GM19043 (cell line): ENCODE measurements around the gene PANK3.
"Not testable (repeated sequence)": the region's sequence is repeated elsewhere in the genome, so short reads cannot be mapped to it uniquely, and the experiment has no call there.

ENCODE experiments used
- ATAC-seq: cut with Tn5 transposase; IDR thresholded peaks from one replicate; pipeline ENCODE4 v1.9.1; 2021; ENCODE audit warnings: low read depth; ENCODE audit not compliant: unreplicated experiment

The PANK3 gene

DNA sequence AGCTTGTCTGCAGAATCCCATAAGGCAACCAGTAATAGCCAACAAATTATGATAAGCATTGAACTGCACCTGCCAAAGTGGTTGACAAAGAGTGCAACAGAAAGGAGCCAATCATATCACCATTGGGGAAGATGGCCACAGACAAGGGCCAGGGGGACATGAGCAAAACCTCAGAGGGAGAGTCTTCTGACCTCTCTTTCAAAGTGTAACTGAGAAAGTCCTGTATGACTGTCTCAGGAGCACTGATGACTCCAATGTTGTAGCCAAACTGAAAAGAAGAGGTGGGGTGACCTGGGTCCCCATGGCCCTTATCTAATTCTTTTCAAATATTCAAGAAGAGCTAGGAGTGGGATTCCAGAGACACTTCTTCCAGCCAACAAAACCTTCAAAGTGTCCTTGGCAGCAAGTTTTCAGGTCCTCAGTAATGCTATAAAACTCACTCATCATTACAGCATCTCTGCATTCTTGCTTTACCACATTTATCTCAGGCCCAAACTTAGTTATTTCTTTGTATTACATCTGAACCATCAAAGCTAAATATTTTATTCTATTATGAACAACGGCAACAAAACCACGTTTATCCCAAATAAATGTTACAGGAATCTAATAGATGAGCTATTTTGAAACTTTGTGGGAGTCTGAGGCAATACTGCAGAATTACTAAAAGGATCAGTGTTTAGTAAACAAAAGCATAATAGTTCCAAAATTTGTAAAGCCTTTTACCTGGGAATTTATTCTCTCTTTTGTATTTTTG, 25.6 kb downstream of the PANK3 start:
- ATAC-seq = no peak

DNA sequence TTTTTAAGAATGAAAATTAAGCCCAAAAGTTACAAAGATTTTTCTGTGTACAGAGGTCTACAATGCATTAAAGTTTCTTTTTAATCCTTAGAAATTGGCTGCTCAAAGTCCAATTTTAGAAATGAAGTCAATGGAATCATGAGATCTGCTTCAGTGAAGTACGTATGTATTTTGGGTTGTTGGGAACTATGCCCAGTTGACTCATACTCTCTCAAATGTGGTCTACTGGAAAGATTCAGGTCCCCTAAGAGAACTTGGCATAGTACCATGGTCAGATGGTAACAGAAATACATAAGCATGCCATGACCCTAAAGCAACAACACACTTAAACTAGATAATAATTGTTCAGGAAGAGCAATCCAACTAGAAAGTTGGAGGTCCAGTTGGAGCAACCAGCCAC, 27.0 kb downstream of the PANK3 start:
- no peak for ATAC-seq

DNA sequence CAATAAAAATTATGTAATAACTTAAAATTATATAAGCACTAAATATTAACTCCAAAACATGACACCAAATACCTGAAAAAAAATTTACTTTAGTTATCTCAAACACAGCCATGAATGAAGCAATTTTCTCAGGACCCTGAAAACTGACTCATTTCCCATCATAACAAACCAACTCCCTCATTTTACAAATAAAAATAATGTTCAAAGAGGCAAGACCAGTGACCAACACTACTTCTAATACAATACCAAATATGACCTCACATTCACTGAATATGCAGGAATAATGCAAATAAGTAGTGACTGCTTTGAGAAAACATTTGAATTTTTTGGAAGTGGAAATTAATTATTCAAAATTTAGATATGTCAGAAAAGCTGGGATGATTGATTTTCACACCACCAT, 28.5 kb downstream of the PANK3 start:
- no peak for ATAC-seq

DNA sequence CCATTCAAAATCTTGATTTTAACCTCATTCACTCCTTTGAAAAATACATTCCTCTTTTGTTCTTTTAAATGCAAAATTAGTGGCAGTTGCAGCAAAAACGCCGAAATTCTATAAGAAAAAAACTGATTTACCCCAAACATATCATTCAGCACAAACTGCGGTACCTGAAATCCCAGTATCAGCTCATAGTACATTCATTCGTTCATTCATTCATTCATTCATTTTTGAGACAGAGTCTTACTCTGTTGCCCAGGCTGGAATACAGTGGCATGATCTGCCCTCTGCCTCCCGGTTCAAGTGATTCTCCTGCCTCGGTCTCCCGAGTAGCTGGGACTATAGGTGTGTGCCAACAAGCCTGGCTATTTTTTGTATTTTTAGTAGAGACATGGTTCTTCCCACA, 29.6 kb downstream of the PANK3 start:
- no peak for ATAC-seq

DNA sequence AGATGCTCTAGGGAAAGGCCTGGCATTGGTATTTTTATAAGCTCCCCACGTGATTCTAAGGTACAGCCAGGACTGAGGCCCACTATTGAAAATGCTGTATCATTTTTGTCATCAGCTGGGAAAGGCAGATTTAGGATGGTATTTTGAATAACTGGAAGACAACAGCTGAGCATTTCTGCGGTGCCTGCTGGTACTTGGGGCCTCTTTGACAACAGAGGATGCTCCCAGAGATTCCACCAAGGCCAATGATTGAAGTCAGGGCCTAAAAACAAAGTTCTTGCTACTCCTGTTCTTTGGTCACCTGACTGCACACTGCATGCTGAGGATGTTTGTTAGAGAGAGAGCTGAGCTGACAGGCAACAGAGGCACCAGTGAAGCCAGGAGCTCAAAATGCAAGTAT, 42.0 kb downstream of the PANK3 start:
- ATAC-seq = no peak

DNA sequence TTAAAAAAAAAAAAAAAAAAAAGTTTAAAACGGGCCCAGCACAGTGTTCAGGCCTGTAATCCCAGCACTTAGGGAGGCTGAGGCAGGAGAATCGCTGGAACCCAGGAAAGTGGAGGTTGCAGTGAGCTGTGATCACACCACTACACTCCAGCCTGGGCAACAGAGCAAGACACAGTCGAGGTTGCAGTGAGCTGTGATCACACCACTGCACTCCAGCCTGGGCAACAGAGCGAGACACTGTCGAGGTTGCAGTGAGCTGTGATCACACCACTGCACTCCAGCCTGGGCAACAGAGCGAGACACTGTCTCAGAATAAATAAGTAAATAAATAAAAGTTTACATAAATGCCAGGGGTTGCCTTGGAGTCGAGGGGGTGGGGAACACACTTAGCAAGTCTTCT, 44.8 kb downstream of the PANK3 start:
- ATAC-seq = not testable (repeated sequence)

DNA sequence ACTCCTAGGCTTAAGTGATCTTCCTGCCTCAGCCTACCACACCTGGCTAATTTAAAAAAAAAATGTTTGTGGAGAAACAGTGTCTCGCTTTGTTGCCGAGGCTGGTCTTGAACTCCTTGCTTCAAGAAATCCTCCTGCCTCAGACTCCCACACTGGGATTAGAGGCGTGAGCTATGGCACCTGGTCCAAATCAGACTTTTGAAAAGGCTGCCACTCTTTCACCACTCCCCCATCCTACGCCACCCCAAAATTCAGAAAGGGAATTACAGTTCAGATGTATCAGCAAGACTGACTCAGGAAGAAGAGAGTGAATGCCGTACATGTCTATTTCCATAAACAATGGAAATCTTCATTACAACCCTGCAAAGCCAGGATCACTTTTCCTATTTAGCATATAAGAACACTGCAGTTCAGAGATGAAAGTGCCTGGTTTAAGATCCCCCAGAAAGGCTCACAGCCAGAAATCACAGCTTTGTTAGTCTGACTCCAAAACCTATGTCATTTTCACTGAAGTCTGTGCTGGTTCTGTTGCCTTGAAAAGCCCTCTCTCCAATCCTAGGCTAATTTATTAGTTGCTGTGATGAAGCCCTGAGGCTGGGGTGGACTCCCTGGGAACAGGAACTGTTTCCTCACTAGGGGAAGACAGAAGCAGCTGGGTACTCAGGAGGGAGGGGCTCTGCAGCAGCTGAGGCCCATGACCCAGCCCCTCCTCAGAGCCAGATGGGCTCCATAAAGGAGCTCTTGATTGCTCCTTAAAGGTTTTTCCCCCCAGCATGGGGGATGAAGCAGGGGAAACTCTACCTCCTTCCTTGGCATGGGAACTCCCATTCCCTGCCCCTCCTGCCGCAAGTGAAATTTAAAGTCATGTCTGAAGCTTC, 46.9 kb downstream of the PANK3 start:
- no peak for ATAC-seq

DNA sequence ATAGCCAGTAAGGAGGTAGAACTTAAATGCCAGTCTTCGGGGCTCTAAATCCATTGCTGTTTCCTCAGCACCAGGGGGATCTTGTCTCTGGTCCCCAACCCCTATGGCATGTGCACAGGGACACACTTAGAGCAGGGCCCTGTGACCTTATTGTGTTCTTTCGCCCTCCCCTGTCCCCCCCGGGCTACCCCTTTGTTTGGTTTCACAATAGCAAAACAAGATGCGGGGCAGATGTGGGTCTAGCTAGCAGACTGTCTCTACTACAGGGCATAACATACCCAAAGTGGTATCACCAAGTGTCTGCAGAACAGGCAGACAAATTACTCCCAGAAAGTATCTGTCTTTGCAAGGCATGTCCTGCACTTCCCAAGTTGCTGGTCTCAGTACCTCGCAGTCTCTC, 48.0 kb downstream of the PANK3 start:
- ATAC-seq = no peak

DNA sequence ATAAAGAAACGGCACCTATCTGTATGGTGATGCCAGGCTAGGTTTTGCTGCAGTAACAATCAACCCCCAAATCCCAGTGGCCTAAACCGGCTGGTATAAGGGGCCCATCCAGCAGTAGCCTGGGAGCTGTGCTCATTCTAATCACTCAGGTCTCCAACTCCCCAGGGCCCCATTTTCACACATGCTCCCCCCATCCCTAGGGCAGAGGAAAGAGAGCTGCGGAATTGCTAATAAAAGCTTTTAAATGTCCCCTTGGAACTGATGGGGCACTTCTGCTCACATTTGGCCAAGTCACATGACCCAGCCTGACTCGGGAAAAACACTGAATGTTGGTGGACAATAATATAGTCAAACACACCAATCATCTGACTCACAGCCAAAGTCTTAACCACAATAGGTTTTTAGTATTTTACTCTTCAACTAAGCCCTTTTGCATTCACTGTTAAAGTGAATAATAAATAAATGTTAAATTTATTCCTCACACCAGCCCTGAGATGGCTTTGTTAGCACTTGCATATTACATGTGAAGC, 48.5 kb downstream of the PANK3 start:
- ATAC-seq = no peak

DNA sequence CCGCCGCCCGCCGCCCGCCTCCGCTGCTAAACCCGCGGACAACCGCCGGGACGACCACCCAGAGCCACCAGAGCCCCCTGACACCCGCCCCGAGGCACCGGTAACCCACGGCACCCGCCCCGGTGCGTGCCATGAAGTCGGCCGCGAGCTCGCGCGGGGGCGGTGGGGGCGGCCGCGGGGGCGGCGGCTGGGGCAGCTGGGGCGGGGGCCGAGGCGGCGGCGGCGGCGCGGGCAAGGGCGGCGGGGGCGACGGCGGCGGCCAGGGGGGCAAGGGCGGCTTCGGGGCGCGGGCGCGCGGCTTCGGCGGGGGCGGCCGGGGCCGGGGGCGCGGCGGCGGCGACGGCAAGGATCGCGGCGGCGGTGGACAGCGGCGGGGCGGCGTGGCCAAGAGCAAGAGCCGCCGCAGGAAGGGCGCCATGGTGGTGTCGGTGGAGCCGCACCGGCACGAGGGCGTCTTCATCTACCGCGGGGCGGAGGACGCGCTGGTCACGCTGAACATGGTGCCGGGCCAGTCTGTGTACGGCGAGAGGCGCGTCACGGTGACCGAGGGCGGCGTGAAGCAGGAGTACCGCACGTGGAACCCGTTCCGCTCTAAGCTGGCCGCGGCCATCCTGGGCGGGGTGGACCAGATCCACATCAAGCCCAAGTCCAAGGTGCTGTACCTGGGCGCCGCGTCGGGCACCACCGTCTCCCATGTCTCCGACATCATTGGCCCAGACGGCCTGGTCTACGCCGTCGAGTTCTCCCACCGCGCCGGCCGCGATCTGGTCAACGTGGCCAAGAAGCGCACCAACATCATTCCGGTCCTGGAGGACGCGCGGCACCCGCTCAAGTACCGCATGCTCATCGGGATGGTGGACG, 49.6 kb downstream of the PANK3 start:
- ATAC-seq = no peak

DNA sequence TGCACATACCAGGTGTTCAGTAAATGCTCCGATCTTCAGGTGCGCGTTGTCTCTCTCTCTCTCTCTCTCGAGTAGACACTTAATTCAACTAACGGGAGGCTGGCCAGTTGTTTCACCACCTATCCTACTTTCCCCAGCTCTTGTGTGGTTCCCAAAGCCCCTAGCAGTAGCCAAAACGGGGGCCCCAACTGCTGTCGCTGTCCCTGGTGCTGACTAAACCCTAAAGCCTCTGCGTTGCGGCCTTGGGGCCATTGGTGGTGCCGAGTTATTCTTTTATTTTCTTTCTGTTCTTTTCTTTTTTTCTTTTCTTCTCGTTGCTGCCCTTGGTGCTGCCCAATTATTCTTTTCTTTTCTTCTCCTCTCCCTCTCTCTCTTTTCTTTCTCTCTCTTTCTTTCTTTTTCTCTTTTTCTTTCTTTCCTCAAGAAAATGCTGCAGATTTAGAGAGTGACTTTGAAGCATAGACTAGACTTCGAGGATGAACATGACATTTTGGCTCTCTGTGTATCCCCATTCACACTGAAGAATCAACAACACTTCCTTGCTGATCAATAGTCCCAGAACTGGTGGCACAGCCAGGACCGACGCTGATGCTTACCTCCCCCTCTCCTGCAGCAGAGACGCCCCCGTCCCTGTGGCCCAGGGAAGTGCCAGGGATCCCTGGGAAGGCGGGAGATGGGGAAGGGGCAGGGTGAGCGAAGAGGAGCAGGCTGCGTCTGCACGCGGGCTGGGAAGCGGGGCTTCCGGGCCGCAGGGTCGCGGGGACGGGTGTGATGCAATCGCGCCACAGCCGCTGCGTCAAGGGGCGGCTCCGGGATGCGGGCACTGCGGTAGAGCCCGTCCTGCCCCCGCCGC, 50.4 kb downstream of the PANK3 start, which contains the start of gene FBLL1:
Gene FBLL1 (plus strand): TSS at position 785 of the 853 bp plus-strand sequence. CDS start 200 bp downstream, outside the sequence.
- ATAC-seq = no peak

DNA sequence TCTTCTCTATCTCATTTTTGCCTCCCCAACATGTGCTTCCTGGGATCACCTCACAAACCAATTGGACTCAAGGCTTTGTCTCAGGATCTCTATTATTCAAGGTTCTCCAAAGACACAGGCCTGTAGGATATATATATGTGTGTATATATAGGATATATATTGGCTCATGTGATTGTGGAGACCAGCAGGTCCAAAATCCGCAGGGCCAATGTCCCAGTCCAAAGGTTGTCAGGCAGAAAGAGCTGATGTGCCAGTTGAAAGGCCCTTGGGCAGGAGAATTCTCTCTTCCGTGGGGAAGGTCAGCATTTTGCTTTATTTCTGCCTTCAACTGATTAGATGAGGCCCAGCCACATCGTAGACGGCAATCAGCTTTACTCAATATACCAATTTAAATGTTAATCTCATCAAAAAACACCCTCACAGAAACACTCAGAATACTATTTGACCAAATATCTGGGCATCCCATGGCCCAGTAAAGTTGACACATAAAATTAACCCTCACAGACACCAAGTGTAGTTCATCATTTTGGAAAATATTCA, 51.3 kb downstream of the PANK3 start:
- ATAC-seq = no peak

DNA sequence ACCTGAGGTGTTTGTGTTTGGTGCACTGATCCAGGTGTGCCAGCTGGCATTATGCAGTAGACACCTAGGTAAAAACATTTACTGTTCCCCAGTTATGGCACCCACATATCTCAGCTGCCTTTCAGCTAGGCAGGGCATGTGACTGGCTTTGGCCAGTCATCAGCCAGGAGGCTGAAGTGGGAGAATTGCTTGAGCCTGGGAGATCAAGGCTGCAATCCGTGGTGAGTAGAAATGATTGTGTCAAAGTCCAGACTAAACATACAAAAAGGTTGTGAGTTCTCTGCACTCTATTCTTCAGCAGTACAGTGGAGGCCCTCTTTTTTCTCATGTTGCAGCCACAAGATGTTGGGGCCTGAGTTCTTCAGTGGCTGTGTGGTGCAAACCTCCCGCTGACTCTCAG, 53.3 kb downstream of the PANK3 start:
- no peak for ATAC-seq

DNA sequence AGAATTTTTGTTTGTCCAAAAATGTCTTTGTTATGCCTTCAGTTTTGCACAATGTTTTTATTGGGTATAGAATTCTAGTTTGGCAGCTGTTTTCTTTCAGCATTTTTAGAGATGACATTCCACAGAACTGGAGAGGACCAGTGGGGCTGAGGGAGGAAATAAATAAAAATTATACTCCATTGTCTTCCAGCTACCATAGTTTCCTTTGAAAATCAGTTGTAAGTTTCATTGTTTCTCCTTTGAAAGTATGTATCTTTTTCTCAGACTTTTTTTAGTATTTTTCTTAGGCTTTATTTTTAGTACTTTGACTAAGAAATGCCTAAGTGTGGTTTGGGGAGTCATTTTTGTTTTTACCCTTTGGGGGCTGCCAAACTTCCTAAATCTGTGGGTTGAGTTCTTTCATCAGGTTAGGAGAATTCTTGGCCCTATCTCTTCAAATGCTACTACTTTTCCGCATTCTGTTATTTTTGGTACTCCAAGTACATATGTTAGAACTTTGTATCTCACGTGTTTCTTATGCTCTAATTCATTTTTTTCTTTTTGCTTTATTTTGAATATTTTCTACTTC, 65.2 kb downstream of the PANK3 start:
- ATAC-seq = no peak

DNA sequence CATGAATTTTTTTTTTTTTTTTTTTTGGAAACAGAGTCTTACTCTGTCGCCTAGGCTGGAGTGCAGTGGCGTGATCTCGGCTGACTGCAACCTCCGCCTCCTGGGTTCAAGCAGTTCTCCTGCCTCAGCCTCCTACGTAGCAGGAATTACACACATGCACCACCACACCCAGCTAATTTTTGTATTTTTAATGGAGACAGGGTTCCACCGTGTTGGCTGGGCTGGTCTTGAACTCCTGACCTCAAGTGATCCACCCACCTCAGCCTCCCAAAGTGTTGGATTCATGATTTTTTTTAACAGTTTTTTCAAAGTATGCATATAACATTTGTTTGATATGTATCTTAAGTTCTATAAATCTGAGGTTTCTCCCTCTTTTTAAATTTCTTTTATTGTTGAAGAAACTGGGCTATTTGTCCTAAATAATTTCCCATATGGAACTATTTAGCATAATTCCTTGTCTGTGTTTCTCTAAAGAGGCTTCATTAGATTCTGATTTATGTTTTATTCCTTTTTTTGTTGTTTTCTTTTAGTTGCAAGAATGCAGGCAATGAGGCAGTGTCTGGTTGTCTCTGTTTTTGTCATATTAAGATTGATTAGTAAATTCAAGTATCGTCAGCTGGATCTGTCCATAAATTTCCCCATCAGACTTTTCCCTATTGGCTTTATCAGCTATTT, 76.5 kb downstream of the PANK3 start:
- ATAC-seq = no peak
